ENCODE results near the gene PRPF40B. TPM values are rescaled to one million over a fixed set of nuclear protein-coding genes. Genes with fewer than 3 reads are reported as not detected.

The PRPF40B gene
- total RNA-seq, 2 donors from 2014 or later = 13.9 to 31.1 TPM

DNA sequence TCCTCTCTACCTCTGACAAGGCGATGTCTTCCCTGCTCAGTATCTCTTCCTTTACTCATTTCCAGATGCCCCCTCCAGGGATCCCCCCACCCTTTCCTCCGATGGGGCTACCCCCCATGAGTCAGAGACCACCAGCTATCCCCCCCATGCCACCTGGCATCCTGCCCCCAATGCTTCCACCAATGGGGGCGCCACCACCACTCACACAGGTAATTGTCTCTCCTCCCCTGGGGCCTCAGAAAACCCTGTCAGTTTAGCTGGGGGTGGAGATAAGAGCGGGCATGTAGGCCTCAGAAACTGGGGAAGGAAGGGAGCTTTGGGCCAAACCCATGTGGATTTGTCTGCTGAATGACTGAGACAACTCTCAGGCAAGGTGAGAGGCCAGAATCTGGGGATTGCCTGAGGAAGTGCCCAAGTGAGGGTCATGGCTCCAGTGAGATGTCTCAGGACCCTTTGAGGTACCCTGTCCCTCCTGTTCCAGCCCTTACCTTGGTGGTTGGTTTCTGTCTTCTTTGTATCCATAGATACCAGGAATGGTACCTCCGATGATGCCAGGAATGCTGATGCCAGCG lies 8.1 kb downstream of the PRPF40B start:
- no peaks in the 10 kb centered on the region for H3K9me3 ChIP-seq
- no peaks in the 10 kb centered on the region for H3K36me3 ChIP-seq
- intact Hi-C loops (cut with DNase I) = no loop called here
- no peak overlapping the region for H3K27ac ChIP-seq
- 94% methylated on average over 6 of the region's 6 CpGs for WGBS
- peaks cover 4% of the 10 kb centered on the region for H3K4me1 ChIP-seq (replicated peaks)
- H3K4me3 ChIP-seq = no peak overlapping the region
- no peaks in the 10 kb centered on the region for H3K27me3 ChIP-seq (replicated peaks; ENCODE audit: insufficient read depth)
- DNase-seq (ENCODE audit: low spot score) = no peak
- TF ChIP-seq POLR2AphosphoS5 (IDR thresholded peaks at IDR 0.05) = no peak
- TF ChIP-seq, protein P1, sequence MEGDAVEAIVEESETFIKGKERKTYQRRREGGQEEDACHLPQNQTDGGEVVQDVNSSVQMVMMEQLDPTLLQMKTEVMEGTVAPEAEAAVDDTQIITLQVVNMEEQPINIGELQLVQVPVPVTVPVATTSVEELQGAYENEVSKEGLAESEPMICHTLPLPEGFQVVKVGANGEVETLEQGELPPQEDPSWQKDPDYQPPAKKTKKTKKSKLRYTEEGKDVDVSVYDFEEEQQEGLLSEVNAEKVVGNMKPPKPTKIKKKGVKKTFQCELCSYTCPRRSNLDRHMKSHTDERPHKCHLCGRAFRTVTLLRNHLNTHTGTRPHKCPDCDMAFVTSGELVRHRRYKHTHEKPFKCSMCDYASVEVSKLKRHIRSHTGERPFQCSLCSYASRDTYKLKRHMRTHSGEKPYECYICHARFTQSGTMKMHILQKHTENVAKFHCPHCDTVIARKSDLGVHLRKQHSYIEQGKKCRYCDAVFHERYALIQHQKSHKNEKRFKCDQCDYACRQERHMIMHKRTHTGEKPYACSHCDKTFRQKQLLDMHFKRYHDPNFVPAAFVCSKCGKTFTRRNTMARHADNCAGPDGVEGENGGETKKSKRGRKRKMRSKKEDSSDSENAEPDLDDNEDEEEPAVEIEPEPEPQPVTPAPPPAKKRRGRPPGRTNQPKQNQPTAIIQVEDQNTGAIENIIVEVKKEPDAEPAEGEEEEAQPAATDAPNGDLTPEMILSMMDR (IDR thresholded peaks at IDR 0.05) = no peak

DNA sequence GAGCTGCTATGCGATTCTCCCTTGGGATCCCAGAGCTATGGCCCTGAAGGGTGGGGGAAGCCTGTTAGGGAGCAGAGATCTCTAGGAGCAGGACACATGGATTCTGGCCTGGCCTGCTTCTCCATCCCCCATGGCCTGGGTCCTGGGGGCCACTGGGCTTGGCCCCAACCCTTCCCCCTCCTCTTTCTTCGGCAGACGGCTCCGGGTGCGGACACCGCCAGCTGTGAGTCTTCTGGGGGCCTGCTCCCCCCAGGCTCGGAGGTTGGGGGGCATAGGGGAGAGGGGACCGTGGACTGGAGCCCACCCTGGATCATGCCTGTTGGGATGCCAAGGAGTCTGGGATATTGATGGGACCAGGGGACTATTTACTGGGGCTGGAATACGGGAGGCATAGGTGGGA lies 9.0 kb downstream of the PRPF40B start:
- TF ChIP-seq POLR2A (IDR thresholded peaks at IDR 0.05) (no peak), POLR2AphosphoS5 (IDR thresholded peaks at IDR 0.05) (no peak)
- TF ChIP-seq, protein P1 (IDR thresholded peaks at IDR 0.05) = no peak
- intact Hi-C loops (cut with DNase I) = no loop called here
- Histone ChIP-seq H3K27ac (no peak overlapping the region), H3K4me1 (replicated peaks) (peaks cover 4% of the 10 kb centered on the region), H3K4me3 (no peak overlapping the region), H3K27me3 (replicated peaks; ENCODE audit: insufficient read depth) (no peaks in the 10 kb centered on the region), H3K9me3 (no peaks in the 10 kb centered on the region), H3K36me3 (no peaks in the 10 kb centered on the region)
- WGBS = 91% methylated on average over 9 of the region's 9 CpGs
- no peak for DNase-seq (ENCODE audit: low spot score)

DNA sequence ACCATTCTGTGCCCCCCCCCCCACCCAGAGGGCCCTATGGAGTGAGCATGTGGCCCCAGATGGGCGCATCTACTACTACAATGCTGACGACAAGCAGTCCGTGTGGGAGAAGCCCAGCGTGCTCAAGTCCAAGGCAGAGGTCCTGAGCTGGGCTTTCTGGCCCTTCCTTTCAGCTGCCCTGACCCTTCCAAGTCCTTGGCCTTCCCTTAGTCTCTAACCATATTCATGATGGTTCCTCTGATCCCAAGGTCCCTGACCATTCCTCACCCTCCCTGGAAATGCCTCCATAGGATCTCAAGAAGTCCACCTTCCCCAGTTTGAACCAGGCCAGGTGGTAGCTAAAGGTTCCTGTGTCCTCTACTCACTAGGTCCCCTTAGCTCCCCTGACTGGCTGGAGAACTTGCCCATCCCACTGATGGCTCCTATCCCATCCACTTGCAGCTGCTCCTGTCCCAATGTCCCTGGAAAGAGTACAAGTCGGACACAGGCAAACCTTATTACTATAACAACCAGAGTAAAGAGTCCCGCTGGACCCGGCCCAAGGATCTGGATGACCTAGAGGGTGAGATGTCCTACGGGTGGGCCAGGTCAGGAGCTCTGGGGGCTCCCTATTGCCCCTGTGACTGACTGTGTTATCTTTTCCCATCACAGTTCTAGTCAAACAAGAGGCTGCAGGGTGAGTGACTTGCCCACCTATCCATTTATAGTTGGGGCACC lies 9.8 kb downstream of the PRPF40B start:
- 86% methylated on average over 8 of the region's 8 CpGs for WGBS
- H3K27me3 ChIP-seq (replicated peaks; ENCODE audit: insufficient read depth) = no peaks in the 10 kb centered on the region

GRCh38 chr12:49633703-49634345 lies 10.5 kb downstream of the PRPF40B start:
- 95% methylated on average over 2 of the region's 2 CpGs for WGBS
- intact Hi-C loops (cut with DNase I) = no loop called here

More for the DNA sequence above, 9.8 kb downstream of the PRPF40B start:
- no peak for DNase-seq (ENCODE audit: low spot score)
- Histone ChIP-seq H3K9me3 (no peaks in the 10 kb centered on the region), H3K27ac (no peak overlapping the region), H3K4me3 (no peak overlapping the region), H3K36me3 (no peaks in the 10 kb centered on the region), H3K4me1 (replicated peaks) (peaks cover 4% of the 10 kb centered on the region)
- TF ChIP-seq, protein P1 (IDR thresholded peaks at IDR 0.05) = no peak
- TF ChIP-seq POLR2AphosphoS5 (IDR thresholded peaks at IDR 0.05) = no peak
- TF ChIP-seq POLR2A (IDR thresholded peaks at IDR 0.05) = no peak
- intact Hi-C loops (cut with DNase I) = no loop called here

More at GRCh38 chr12:49633703-49634345, 10.5 kb downstream of the PRPF40B start:
- TF ChIP-seq POLR2A (IDR thresholded peaks at IDR 0.05) (no peak), POLR2AphosphoS5 (IDR thresholded peaks at IDR 0.05) (no peak)
- TF ChIP-seq, protein P1 (IDR thresholded peaks at IDR 0.05) = no peak
- no peak overlapping the region for H3K27ac ChIP-seq
- H3K4me1 ChIP-seq (replicated peaks) = peaks cover 4% of the 10 kb centered on the region
- no peak for DNase-seq (ENCODE audit: low spot score)
- H3K9me3 ChIP-seq = no peaks in the 10 kb centered on the region
- H3K36me3 ChIP-seq = no peaks in the 10 kb centered on the region
- H3K27me3 ChIP-seq (replicated peaks; ENCODE audit: insufficient read depth) = no peaks in the 10 kb centered on the region
- H3K4me3 ChIP-seq = no peak overlapping the region
